AG09319 (cell line): Measurements from ENCODE around the gene RNU1-2.
"Not testable (repeated sequence)": the region's sequence is repeated elsewhere in the genome, so short reads cannot be mapped to it uniquely, and the experiment has no call there.

Experiments
- DNase-seq: peaks from one replicate; pipeline ENCODE4 v3.0.0-alpha.2; 2010; ENCODE audit warnings: low read depth; ENCODE audit errors: extremely low read depth
- TF ChIP-seq, protein P1 (sequence below): IDR thresholded peaks from 2 replicates; pipeline ENCODE4 v1.5.1; 2011; ENCODE audit warnings: low read depth, mild to moderate bottlenecking, inconsistent platforms, low read length, moderate library complexity

The RNU1-2 gene

DNA sequence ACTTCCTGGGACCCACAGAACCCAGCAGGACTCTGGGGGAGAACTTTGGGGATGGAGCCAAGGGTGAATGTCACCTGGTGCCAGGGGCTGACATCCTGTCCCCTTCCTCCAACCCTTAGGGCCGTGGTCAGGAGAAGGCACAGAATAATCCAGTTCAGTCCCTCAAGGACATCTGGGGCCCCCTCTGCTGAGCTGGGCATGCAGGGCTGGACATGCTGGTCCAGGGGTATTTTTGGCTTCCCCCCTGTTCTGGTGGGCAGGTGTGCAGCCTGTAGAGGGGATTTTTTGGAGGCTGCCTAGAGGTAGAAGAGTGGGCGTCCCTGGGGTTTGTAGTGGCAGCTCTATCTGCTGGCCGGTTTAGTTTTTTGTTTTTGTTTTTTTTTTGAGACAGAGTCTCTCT lies 22.6 kb downstream of the RNU1-2 start:
- TF ChIP-seq, protein P1, sequence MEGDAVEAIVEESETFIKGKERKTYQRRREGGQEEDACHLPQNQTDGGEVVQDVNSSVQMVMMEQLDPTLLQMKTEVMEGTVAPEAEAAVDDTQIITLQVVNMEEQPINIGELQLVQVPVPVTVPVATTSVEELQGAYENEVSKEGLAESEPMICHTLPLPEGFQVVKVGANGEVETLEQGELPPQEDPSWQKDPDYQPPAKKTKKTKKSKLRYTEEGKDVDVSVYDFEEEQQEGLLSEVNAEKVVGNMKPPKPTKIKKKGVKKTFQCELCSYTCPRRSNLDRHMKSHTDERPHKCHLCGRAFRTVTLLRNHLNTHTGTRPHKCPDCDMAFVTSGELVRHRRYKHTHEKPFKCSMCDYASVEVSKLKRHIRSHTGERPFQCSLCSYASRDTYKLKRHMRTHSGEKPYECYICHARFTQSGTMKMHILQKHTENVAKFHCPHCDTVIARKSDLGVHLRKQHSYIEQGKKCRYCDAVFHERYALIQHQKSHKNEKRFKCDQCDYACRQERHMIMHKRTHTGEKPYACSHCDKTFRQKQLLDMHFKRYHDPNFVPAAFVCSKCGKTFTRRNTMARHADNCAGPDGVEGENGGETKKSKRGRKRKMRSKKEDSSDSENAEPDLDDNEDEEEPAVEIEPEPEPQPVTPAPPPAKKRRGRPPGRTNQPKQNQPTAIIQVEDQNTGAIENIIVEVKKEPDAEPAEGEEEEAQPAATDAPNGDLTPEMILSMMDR: no peak
- DNase-seq: no peak

DNA sequence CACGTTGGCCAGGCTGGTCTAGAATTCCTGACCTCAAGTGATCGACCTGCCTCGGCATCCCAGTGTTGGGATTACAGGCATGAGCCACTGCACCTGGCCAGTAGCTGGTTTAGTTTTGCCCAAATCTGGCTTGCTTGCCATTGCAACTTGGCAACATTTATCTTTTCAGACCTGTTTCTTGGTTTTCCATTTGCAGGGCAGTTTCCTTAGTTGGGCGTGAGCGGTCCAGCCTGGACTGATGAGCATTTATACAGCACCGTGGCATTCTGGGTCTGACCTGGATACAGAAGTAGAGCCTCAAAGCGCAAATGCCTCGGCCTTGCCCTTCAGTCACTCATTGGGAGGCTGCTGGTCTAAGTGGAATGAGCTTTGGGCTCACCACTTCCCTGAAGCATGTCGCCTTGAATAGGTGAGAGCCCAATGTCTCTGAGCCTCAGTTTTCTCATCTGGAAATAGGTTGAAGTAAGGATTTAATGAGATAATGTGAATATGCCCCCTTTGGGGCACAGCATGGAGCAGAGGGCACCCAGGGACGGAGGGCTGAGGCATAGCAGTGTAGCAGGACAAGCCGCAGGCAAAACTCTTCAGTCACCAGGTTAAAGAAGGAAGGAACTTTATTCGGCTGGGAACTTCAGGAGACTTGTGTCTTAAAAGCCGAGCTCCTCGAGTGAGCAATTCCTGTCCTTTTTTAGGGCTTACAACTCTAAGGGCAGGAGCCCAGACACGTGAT lies 23.3 kb downstream of the RNU1-2 start:
- DNase-seq: not testable (repeated sequence)

DNA sequence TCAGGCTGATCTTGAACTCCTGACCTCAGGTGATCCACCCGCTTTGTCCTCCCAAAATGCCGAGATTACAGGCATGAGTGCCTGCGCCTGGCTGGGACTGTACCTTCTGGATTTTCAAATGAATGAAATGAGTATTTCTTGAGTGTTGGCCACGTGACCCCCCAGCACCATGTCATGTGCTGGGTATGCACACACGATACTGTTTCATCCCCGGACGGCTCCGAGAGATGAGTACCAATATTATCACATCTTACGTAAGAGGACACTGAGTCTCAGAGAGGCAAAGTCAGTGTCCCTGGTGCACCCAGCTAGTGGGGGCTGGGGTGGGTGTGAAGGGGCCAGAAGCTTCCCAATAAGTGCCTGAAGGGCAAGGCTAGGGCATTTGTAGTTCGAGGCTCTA lies 25.2 kb downstream of the RNU1-2 start:
- TF ChIP-seq, protein P1: no peak
- no peak for DNase-seq

DNA sequence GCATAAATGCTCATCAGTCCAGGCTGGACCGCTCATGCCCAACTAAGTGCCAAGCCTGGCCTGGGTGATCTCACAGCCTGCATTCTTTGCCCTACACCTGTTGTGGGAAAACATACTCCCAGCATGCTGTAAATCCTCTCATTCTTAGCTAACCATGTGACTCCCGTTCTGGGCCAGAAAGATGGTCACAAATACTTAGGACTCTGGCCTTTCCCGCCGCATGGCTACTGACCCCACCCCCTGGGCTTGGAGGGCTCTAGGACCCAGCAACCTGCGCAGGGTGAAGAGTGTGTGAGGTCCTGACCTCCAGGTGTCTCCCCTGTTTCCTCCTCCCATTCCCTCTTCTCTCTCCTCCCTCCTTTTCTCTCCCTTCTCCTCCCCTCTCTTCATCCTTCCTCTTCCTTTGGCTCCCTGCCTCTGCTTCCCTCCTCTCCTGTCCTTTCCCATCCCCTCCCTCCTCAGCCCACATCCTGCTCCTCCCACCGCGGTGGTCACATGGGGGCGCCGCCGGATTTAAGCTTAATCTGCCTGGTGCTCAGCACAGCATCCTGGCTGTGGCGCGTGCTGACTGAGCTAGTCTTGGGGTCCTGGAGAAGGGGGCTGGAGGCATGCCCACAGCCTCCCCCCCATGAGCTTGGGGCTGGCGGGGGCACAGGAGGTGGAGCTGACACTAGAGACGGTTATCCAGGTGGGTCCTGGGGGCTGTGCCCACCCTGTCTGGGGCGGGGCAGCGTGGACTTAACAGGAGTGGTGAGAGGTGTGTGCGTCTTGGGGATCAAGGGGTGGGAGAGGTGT lies 25.8 kb downstream of the RNU1-2 start, which contains the start of gene CROCC:
CROCC (plus strand) TSS at position 541 of the 795 bp plus-strand sequence; CDS start at position 629, 88 bp downstream.
- no peak for DNase-seq
- TF ChIP-seq, protein P1: no peak

DNA sequence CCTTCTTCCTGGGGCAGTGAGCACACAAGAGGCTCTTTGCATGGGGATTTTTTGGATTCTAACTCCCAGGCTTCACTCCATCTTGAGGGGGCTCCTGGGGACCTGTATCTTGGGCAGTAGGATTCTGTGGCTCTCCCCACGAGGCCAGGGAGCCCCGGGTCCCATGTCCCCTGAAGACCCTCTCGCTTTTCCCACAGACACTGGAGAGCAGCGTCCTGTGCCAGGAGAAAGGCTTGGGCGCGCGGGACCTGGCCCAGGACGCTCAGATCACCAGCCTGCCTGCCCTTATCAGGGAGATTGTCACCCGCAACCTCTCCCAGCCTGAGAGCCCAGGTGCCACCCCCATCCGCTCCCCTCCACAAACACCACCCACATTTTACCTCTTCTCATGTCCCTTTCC lies 26.7 kb downstream of the RNU1-2 start:
- TF ChIP-seq, protein P1: no peak
- no peak for DNase-seq

DNA sequence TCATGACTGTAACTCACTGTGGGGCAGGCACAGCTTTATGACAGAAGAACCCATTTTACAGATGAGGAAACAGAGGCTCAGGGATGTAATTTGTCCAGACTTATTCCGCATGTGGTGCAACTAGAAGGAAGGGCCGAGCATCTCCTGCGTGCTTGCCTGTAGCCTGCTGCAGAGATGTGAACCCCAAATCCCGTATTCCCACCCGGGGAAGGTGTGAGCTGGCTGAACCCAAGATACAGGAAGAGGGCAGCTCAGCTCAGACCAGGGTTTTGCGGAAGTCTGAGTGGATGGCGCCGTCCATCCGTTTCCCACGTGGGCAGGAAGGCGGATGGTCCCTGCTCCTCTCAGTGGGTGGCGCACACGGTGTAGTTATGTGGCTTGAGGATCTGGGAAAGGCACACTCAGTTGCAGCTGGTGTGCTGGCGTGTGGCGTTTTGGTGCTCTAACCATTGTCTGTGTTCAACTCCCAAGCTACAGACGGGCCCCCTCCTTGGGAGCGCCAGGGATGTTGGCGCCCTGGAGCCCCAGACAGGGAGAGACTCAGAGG lies 27.2 kb downstream of the RNU1-2 start:
- TF ChIP-seq, protein P1: no peak
- no peak for DNase-seq

DNA sequence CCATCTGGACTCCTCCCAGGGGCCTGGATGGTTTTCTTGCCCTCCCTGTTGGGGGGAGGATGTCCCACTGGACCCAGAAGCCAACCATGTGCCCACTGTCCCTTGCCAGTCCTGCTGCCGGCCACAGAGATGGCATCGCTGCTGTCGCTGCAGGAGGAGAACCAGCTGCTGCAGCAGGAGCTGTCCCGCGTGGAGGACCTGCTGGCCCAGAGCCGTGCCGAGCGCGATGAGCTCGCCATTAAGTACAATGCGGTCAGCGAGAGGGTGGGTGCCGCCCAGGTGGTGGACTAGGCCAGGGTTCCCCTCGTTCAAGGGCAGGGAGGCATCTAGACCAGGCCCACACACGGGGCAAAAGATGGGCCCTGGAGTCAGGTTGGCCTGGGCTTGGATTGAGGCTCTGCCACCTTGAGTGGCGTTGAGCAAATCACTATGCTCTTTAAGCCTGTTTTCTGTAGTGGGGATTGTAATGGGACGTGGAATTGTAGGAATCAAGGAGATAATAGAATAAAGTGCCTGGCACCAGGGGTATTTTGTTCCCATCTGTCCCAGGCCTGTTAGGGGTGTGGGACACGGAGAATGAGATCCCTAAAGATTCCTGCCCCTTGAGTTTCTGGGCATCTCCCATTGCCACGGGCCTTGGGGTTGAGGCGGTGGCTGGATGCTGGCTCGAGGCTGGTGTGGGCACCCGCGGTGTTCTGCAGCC lies 28.6 kb downstream of the RNU1-2 start:
- TF ChIP-seq, protein P1: no peak
- no peak for DNase-seq
